Kidney (tissue), 14 donors: Measurements from ENCODE around the gene MYLK. TPM values are rescaled to one million over a fixed set of nuclear protein-coding genes. Genes with fewer than 3 reads are reported as not detected.

Experiments
- DNase-seq, 5 donors: peaks; one replicate each; pipeline ENCODE4 v3.0.0-alpha.2; 2013 to 2020
- FAIRE-seq: peaks from 2 replicates; lab custom pipeline; 2012; peaks lifted over from hg19 to GRCh38; lab: Jason Lieb, UNC
- H3K27ac ChIP-seq, 2 donors: one replicate each; pipeline ENCODE4 v1.7.0; 2013; ENCODE audit warnings: low read depth in 2 of 2, low read length in 2 of 2, inconsistent platforms in 1 of 2
- H3K27me3 ChIP-seq: one replicate; pipeline ENCODE4 v1.7.1; 2013; ENCODE audit warnings: low read length, inconsistent platforms; ENCODE audit not compliant: control insufficient read depth, insufficient read depth
- H3K36me3 ChIP-seq, 3 donors: one replicate each; pipeline versions ENCODE4 v1.7.0 to v1.7.1; 2013; ENCODE audit warnings: low read length in 3 of 3, control low read depth in 1 of 3, inconsistent platforms in 1 of 3; ENCODE audit not compliant: insufficient read depth in 3 of 3, control insufficient read depth in 2 of 3
- H3K4me1 ChIP-seq, 3 donors: one replicate each; pipeline versions ENCODE4 v1.7.0 to v1.7.1; 2013; ENCODE audit warnings: low read length in 3 of 3, inconsistent platforms in 1 of 3, low read depth in 1 of 3; ENCODE audit not compliant: control insufficient read depth in 2 of 3, insufficient read depth in 2 of 3
- H3K4me3 ChIP-seq, 3 donors: one replicate each; pipeline versions ENCODE4 v1.7.0 to v1.8.1; 2013; ENCODE audit warnings: low read length in 3 of 3, control low read depth in 1 of 3, inconsistent platforms in 1 of 3
- H3K9ac ChIP-seq, 3 donors: one replicate each; pipeline versions ENCODE4 v1.7.0 to v1.7.1; 2013; ENCODE audit warnings: low read length in 3 of 3, control low read depth in 1 of 3, inconsistent platforms in 1 of 3
- H3K9me3 ChIP-seq, 3 donors: one replicate each; pipeline versions ENCODE4 v1.7.0 to v1.7.1; 2013; ENCODE audit warnings: low read length in 3 of 3, control low read depth in 1 of 3, inconsistent platforms in 1 of 3; ENCODE audit not compliant: control insufficient read depth in 2 of 3, insufficient read depth in 1 of 3
- CTCF ChIP-seq: IDR thresholded peaks from 3 replicates; pipeline ENCODE4 v1.5.1; 2012; ENCODE audit warnings: mild to moderate bottlenecking, moderate library complexity, borderline replicate concordance; ENCODE audit not compliant: insufficient read depth; ENCODE audit errors: extremely low read depth
- intact Hi-C: fragments of 100-400 bp; cut with DNase I; formaldehyde crosslinking; loops from one replicate; pipeline ENCODE4 v1.11.1; 2022
- polyA plus RNA-seq: library from polyadenylated mRNA; stranded (reverse); fragments of 350-450 nt; fragmentation: Illumina TruSeq; extraction: RNeasy Lipid Tissue Mini Kit (QIAGEN cat#74804); gene quantifications from one replicate; pipeline ENCODE4 v1.2.3, GENCODE V29; 2014; ENCODE audit warnings: low read depth, low replicate concordance; ENCODE audit not compliant: insufficient read depth
- total RNA-seq: library from RNA; stranded (reverse); fragmentation: NEBNext Ultra II Directional; extraction: Animal tissue kit (Norgen Biotek cat#: 25700); gene quantifications from one replicate; pipeline ENCODE4 v1.2.1, GENCODE V29; 2021
- donor health status: control.
- donor health status: control.
- donor health status: control.
- donor health status: control.
- donor health status: control.
- donor health status: DM: yes; HTN: yes; CAD: no.
- donor health status: Normal renal cell carcinoma (clear cell type).

MYLK gene
- total and polyA plus RNA-seq, 2 donors from 2014 or later = 25.3 to 164 TPM

- no peaks in the 10 kb centered on the region for H3K4me1 ChIP-seq
- no peaks in the 10 kb centered on the region for H3K9me3 ChIP-seq
- FAIRE-seq = no peak
- H3K36me3 ChIP-seq = peaks cover 0 to 4% (median 0%) of the 10 kb centered on the region in 3 donors
- no peak overlapping the region for H3K4me3 ChIP-seq
- no peak for TF ChIP-seq CTCF
- no peak overlapping the region for H3K9ac ChIP-seq
- DNase-seq = no peak
- H3K27ac ChIP-seq = no peak overlapping the region
- intact Hi-C loops = no loop called here
- no peaks in the 10 kb centered on the region for H3K27me3 ChIP-seq
These were observed 150.2 kb downstream of the MYLK start for GRCh38 chr3:123733805-123734526.

GRCh38 chr3:123733341-123733740, 150.8 kb downstream of the MYLK start:
- Histone ChIP-seq H3K4me3 (no peak overlapping the region), H3K9ac (no peak overlapping the region), H3K36me3 (peaks cover 0 to 4% (median 0%) of the 10 kb centered on the region in 3 donors), H3K27ac (no peak overlapping the region), H3K27me3 (no peaks in the 10 kb centered on the region), H3K9me3 (no peaks in the 10 kb centered on the region), H3K4me1 (no peaks in the 10 kb centered on the region)
- DNase-seq = no peak
- intact Hi-C loops = no loop called here
- no peak for FAIRE-seq
- no peak for TF ChIP-seq CTCF

GRCh38 chr3:123732447-123732846, 151.7 kb downstream of the MYLK start:
- no peaks in the 10 kb centered on the region for H3K4me1 ChIP-seq
- no peak overlapping the region for H3K9ac ChIP-seq
- TF ChIP-seq CTCF = no peak
- intact Hi-C loops = no loop called here
- no peaks in the 10 kb centered on the region for H3K27me3 ChIP-seq
- no peak for FAIRE-seq
- H3K27ac ChIP-seq = no peak overlapping the region
- DNase-seq = no peak
- H3K4me3 ChIP-seq = no peak overlapping the region
- peaks cover 0 to 4% (median 0%) of the 10 kb centered on the region in 3 donors for H3K36me3 ChIP-seq
- H3K9me3 ChIP-seq = no peaks in the 10 kb centered on the region

GRCh38 chr3:123730829-123731228, 153.3 kb downstream of the MYLK start:
- Histone ChIP-seq H3K27ac (no peak overlapping the region), H3K4me1 (no peaks in the 10 kb centered on the region), H3K9me3 (no peaks in the 10 kb centered on the region), H3K27me3 (no peaks in the 10 kb centered on the region), H3K4me3 (no peak overlapping the region), H3K36me3 (no peaks in the 10 kb centered on the region), H3K9ac (no peak overlapping the region)
- TF ChIP-seq CTCF = no peak
- intact Hi-C loops = no loop called here
- FAIRE-seq (no peak), DNase-seq (peak in 2 of 5 donors; percentile 24 to 39)
